Body of pancreas (tissue), 4 donors: ENCODE measurements around the gene POLD2.

Experiments used
- POLR2A ChIP-seq, 3 donors: fragments of 450-650 bp; IDR thresholded peaks; one replicate each; pipeline ENCODE4 v1.6.1; 2016; ENCODE audit warnings: antibody characterized with exemption in 3 of 3, mild to moderate bottlenecking in 2 of 3
- TF ChIP-seq, protein P1 (sequence below), 7 experiments: fragments of 450-650 bp in 4 of 7; fragments of 200-600 bp in 3 of 7; sonication (generic) in 3 of 7; IDR thresholded peaks; one replicate each; pipeline ENCODE4 v1.5.1; 2016 to 2019; ENCODE audit warnings: antibody characterized with exemption in 7 of 7

GRCh38 chr7:44075296-44076075 is 47.9 kb downstream of the POLD2 start:
- TF ChIP-seq, protein P1, sequence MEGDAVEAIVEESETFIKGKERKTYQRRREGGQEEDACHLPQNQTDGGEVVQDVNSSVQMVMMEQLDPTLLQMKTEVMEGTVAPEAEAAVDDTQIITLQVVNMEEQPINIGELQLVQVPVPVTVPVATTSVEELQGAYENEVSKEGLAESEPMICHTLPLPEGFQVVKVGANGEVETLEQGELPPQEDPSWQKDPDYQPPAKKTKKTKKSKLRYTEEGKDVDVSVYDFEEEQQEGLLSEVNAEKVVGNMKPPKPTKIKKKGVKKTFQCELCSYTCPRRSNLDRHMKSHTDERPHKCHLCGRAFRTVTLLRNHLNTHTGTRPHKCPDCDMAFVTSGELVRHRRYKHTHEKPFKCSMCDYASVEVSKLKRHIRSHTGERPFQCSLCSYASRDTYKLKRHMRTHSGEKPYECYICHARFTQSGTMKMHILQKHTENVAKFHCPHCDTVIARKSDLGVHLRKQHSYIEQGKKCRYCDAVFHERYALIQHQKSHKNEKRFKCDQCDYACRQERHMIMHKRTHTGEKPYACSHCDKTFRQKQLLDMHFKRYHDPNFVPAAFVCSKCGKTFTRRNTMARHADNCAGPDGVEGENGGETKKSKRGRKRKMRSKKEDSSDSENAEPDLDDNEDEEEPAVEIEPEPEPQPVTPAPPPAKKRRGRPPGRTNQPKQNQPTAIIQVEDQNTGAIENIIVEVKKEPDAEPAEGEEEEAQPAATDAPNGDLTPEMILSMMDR (IDR thresholded peaks at IDR 0.05) = no peak
- TF ChIP-seq POLR2A (IDR thresholded peaks at IDR 0.05) = no peak
